GM19023 (cell line): ENCODE results near the gene TECTA.

Source experiments
- ATAC-seq: cut with Tn5 transposase; IDR thresholded peaks from one replicate; pipeline ENCODE4 v1.9.1; 2021; ENCODE audit warnings: mild to moderate bottlenecking, moderate library complexity; ENCODE audit not compliant: unreplicated experiment

Gene TECTA

DNA sequence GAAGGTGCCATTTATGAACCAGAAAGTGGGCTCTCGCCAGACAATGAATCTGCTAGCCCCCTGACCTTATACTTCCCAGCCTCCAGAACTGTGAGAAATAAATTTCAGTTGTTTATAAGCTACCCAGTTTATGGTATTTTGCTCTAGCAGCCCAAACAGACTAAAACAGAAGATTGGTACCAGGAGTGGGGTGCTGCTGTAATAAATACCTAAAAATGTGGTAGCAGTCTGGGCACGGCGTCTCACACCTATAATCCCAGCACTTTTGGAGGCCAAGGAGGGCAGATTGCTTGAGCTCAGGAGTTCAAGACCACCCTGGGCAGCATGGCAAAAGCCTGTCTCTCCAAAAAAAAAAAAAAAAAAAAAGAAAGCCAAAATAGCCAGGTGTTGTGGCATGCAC, 21.3 kb downstream of the TECTA start:
- ATAC-seq = no peak

DNA sequence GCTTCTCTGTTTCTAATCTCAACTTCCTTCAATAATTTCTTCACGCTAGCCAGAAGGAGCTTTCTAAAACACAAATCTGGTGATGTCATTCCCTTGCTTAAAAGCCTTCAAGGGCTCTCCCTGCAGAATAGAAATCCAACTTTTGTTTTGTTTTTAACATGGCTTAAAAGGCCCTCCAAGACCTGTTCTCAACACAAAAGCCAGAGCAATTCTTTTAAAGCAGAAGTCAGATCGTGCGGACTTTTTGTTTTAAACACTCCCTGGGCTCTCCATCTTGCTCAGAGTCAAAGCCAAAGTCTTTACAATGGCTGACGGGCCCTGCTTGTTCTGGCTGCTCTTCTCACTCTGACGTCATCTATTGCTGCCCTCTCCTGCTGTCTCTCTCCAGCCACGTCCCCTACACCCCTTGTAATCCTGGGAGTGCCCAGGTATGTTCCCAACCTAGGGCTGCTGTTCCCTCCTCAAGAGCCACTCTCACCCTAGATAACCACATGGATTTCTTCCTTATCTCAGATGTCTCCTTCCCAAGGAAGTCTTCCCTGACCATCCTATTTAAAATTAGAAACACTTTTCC, 22.5 kb downstream of the TECTA start:
- no peak for ATAC-seq

DNA sequence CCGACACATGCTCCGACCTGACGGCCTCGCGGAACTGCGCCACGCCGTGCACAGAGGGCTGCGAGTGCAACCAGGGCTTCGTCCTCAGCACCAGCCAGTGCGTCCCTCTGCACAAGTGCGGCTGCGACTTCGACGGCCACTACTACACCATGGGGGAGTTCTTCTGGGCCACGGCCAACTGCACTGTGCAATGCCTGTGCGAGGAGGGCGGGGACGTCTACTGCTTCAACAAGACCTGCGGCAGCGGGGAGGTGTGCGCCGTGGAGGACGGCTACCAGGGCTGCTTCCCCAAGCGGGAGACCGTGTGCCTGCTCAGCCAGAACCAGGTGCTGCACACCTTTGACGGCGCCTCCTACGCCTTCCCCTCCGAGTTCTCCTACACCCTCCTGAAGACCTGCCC, 26.8 kb downstream of the TECTA start:
- no peak for ATAC-seq

DNA sequence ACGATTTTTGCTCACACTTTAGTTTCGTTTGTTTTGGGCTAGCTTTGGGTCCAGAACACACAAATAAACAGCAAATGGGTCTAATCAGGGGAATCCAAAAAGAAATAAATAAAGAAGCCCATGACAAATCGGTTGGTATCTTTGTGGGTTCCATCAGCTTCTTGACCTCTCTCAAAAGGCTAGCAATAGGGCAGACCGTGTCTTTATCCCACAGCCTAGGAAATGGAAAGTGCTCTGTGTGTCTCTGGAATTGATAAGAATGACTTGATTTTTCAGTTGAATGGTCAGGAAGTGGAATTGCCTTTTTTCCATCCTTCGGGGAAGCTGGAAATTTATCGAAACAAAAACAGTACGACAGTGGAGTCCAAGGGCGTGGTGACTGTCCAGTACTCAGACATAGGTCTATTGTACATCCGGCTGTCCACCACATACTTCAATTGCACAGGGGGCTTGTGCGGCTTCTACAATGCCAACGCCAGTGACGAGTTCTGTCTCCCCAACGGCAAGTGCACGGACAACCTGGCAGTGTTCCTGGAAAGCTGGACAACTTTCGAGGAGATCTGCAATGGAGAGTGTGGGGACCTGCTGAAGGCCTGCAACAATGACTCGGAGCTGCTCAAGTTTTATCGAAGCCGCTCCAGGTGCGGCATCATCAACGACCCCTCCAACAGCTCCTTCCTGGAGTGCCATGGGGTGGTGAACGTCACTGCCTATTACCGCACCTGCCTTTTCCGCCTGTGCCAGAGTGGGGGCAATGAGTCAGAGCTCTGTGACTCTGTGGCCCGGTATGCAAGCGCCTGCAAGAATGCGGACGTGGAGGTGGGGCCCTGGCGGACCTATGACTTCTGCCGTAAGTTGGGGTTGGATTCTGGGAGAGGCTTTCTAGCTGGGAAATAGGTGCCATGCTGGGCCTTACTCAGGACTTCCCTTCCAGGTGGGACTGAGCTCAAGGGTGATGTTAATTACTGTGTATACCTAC, 28.6 kb downstream of the TECTA start:
- ATAC-seq = no peak

DNA sequence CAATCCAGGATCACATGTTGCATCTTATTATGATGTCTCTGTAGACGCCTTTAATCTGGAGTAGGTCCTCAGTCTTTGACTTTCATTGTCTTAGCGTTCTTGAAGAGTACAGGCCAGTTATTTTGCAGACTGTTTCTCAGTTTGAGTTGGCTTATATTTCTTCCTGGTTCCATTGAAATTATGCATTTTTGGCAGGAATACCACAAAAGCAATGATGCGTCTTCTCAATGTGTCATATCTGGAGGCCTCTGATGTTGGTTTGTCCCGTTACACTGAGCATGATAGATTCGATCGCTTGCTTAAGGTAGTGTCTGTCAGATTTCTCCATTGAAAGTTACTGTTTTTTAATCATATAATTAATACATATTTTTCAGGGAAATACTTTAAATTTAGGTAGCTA, 30.6 kb downstream of the TECTA start:
- ATAC-seq = no peak

DNA sequence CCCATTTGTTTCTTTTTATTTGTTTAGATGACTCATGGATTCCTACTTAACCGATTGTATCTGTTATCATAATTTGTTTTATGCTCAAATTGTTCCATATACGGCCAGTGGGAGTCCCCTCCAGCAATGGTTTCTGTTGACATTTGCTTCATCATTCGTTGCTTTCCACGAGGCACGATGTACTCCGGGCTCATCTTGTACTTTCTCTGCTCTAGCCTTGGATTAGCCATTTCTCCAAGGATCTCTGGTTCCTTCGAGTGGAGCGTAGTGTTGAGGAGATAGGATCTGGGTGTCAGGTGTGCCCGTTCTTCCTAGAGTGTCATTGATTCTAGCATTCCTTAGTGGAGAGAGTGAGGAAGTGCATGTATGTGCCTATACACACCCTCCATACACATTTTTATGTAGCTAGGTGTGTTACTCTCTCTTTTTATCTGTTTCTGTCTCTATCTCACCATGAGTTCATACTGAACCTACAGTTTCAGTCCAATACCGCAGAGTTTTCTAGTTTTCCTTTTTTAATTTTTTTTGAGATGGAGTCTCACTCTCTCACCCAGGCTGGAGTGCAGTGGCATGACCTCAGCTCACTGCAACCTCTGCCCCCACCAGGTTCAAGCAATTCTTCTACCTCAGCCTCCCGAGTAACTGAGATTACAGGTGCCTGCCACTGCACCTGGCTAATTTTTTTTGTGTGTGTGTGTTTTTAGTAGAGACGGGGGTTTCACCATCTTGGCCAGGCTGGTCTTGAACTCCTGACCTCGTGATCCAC, 31.4 kb downstream of the TECTA start:
- no peak for ATAC-seq

DNA sequence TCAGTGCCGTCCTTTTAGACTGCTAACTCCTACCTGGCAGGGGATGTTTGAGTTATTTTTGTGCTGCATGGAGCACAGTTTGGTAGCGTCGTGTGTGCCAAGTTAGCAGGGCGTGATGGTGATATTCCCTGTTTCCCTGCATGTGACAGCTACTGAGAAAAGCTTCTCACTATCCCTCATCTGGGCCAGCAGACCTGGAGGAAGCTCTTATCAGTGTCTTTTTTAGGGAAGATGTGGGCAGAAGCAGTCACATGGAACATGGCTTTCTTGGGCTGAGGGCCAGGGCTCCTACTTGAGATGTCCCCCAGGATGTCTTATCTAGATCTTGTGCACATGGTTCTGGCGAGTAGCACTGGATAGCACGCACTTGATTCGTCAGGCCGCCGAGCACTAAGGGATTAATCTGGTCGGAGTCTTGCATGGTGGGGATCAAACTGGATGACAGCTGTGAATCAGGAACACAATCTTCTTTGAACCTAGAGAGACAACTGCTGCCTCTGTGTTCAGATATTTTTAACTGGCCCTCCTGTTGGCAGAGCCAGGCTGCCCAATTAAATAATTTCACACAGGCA, 33.8 kb downstream of the TECTA start:
- ATAC-seq = no peak

DNA sequence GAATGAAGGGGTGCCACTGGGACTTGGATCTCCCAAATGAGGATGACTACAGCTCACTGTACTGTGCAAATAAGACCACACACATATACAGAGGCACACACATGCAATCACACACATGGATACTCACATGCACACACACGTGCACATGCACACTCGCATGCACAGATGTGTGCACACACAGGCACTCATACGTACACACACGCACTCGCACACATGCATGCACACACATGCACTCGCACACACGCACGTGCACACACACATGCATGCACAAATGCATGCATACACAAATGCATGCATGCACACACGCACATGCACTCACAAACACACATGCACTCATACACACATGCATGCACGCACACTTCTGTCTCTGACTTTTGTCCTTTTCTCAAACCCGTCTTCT, 36.0 kb downstream of the TECTA start:
- ATAC-seq = no peak

DNA sequence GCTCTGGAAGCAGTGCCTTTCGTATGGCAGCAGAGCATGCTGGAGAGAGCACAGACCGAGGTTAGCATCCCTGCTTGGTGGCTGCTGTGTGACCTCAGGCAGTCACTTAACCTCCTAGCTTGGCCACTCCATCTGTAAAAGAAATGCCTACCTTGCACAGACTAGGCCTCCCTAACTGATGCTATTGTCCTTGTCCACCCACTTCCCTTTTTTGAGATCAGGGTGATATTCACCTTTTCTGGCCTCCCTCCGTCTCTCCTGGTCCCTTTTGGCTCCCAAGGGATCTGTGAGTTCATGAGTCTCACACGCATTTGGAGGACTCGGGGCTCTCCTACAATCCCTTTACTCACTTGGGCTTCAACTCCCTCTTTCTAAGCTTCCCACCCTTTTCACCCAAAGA, 37.2 kb downstream of the TECTA start:
- ATAC-seq = no peak

DNA sequence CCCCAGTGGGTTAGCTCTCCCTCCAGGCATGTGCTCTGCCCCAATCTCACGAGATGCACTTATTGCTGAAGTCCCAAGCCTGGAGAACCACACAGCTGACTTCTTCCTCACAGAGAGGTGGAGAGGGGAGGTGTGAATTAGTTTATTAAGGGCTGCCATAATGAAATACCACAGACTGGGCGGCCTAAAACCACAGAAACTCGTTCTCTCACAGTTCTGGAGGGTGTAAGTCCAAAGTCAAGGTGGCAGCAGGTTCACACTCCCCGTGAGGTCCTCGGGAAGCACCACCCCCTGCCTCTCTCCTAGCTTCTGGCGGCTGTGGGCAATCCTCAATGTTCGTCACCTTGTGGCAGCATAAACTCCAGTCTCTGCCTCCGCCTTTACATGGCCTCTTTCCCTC, 39.3 kb downstream of the TECTA start:
- no peak for ATAC-seq

DNA sequence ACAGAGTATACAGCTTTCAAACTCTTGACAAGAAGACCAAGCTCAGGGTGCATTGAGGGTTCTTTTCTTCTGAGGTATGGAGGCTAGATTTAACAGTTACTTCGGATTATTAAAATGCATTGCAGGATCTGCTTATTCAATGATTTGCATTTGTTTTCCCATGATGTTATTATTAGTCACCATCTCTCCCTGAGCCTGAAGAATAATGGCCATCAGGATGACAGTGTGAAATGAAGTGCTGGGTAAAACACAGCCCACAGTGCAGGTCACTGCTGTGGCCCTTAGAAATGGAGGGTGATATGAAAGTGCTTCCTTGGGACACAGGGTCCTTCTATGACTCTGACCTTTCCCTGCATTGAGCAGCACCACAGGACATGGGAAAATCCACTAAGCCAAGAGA, 40.0 kb downstream of the TECTA start:
- no peak for ATAC-seq

DNA sequence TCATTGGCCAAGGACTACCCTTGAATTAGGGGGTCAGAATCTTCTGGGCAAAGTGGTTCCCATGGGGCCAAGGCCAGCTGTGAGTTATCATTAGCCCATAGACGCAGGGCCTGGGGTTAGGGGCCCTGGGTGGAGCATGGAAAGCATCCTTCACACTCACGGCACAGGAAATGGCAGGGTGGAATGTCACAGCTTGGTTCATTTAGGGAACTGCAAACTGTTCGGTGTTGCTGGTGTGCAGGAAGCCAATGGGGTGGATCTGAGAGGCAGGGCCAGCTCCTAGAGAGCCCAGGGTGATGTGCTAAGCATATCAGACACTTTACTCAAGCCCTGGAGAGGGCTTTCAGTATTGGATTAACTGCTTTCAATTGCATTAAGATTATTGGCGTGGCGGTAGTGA, 42.9 kb downstream of the TECTA start:
- ATAC-seq = no peak

DNA sequence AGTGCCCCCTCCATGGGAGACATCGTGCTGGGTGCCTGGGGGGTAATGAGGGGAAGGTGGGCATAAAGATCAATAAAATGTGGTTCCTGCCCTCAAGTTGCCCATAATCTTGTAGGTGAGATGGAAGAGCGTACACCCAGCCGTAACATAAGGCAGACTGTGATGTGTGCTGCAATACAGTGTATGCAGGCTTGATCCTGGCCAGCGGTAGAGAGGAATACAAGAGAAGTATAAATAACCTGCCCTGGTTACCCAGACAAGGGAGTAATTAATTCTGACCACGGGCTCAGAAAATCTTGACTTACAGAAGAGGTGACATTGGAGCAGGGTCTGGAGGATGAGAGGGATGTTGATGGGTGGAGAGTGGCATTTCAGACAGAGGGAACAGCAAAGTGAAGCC, 43.7 kb downstream of the TECTA start:
- ATAC-seq = no peak

DNA sequence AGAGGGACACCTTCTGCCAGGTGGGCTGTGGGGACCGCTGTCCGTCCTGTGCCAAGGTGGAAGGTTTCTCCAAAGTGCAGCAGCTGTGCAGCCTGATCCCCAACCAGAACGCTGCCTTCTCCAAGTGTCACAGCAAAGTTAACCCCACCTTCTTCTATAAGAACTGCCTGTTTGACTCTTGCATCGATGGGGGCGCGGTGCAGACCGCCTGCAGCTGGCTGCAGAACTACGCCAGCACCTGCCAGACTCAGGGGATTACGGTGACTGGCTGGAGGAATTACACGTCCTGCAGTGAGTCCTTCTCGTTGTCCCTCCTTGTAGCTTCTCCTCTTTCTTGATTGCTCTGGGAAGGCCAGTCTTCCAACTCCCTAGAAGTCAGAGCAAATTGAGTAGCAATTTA, 44.8 kb downstream of the TECTA start:
- ATAC-seq = no peak

DNA sequence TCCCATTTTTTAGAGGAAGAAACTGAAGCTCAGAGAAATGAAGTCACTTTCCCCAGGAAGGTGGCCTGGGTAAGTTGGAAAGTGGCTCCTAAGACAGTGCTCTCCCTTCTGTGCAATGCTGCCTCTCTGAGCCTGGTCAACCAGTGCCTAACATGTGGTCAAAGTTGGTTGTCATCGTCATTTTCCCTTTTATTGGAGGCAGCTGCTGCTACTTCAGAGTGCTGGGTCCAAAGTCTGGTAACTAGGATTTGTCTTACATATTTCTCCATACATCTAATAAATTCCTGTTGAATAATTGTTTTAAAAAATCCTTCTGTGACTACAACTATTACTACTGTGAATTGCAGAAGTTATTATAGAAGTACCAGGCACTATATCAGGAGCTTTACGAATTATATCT, 48.1 kb downstream of the TECTA start:
- ATAC-seq = no peak

DNA sequence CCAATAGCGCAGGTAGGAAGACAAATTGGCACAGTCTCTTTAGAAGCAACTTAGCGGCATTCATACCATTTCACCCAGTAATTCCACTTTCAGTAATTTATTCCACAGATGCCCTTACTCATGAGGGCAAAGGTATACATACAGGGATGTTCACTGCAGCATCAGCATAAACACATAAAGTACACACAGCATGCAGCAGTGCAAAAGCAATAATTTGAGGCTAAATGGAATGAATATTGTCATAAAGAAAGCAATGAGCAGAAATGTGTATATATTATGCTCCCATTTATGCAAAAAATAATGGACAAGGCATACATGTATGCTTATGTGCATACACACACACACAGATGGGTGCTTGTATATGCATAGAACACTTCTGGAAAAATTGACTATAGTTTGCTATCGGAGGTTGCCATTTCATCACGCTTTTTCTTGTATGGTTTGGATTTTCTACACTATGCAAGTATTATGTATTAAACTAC, 50.2 kb downstream of the TECTA start:
- ATAC-seq = no peak

DNA sequence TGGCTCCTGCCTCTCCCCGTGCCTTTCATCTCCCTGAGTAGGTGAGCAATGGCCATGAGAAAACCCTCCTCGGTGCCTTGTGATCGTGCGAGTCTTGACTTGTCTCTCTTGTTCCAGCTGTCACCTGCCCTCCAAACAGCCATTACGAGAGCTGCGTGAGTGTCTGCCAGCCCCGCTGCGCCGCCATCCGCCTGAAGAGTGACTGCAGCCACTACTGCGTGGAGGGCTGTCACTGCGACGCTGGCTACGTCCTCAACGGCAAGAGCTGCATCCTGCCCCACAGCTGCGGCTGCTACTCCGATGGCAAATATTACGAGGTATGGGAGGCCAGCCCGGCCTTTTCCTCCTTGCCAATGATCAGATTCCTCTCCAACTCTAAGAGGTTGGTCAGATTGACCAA, 51.7 kb downstream of the TECTA start:
- ATAC-seq = no peak

DNA sequence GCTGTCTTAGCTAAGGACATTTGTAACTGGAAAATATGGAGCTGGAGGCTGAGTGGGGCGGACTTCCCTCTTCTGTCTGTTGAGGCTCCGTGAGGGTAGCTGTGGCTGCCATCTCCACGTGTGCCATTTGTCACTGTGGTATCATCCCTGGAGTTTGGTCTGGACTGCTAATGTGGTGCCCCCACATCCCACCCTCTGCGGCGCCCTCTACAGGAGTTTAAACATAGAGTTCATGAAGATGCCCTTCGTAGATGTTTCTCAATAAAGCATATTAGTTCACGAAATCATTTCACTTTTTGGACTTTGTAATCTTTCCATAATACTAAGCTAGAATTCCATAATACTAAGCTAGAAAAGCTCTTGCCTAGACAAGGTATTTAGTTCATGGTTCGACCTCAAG, 52.4 kb downstream of the TECTA start:
- no peak for ATAC-seq

DNA sequence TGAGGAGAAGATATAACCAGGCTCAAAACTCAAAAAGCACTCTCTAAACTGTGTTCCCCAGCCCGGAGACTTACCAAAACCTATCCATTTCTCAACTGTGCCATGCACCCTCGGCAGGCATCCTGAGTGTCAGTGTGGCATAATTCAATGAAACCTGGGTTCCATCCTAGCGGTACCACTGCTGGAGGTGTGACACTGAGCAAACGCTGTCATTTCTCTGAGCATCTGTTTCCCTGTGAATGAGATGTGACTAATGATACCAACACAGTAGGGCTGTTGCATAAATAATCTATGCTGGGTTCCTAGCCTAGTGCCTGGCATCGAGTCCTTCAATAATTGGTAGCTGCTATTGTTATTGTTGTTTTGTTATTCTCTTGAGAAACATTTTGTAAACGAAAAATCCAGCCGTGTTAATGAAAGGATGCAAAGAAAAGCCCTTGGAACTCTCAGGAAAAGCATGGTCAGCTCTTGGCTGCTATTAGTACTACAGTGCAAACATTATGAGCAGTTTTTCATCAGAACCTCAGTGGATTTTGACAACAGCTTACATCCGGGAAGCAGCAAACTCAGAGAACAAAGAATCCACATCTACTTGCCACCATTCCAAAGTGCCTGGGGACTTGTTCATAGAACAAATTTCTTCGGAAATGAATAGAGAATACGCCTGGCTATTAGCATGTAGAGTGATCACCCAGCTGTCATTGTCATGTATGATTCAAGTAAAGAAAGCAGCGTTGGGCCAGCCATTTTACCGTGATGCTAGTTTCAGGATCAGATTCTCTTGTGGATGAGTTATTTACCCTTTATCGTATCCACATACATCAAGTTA, 53.7 kb downstream of the TECTA start:
- ATAC-seq = no peak

DNA sequence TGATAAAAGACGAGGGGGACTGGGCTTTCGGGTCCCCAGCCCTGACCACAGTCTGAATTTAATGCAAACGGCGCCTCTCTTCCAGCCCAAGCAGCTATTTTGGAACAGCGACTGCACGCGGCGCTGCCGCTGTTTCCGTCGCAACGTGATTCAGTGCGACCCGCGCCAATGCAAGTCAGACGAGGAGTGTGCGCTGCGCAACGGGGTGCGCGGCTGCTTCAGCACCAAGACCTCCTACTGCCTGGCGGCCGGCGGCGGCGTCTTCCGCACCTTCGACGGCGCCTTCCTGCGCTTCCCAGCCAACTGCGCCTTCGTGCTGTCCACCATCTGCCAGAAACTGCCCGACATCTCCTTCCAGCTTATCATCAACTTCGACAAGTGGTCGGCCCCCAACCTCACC, 56.7 kb downstream of the TECTA start:
- ATAC-seq = no peak
